HuH-7 (cell line): ENCODE data around the gene ALX4.

ENCODE experiments used
- DNase-seq: peaks from one replicate; pipeline ENCODE4 v3.0.0; 2011; ENCODE audit warnings: low spot score

The ALX4 gene

DNA sequence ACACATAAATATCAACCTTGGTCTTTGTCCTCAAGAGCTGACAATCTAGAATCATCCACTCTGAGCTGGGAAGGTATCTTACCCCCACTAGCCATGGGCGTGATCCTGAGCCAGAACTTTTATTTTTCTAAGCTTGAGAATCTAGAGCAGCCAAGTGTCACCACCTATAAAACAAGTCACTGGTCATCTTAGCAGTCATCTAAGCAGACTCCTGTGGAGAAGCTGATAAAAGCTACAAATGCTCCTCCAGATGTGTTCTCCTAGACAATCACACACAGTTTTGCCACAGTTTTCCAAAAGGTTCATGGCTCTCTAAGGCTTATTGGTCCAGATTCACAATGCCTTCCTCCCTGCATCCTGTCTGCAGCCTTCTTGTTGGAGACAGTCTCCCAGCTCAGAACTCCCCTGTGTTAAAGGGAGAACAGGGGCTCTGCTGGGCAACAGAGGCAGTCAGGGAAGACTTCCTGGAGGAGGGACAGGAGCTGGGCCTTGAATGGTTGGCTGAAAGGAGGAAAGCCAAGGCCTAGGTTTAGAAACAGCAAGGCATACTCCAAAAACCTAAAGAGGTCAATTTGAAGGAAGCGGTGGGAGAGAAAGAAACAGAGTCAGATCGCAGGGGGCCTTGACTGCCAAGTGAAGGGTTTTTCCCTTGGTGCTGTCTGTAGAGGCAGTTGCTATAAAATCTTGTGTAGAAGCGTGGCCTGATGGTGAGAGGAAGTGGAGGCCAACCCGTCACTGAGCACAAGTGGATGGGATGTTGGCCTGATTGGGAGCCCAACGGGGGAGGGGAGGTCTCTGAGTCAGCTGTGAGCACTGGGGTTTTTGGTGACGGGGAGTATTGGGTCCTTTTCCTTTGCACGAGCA is 42.0 kb downstream of the ALX4 start:
- no peak for DNase-seq

DNA sequence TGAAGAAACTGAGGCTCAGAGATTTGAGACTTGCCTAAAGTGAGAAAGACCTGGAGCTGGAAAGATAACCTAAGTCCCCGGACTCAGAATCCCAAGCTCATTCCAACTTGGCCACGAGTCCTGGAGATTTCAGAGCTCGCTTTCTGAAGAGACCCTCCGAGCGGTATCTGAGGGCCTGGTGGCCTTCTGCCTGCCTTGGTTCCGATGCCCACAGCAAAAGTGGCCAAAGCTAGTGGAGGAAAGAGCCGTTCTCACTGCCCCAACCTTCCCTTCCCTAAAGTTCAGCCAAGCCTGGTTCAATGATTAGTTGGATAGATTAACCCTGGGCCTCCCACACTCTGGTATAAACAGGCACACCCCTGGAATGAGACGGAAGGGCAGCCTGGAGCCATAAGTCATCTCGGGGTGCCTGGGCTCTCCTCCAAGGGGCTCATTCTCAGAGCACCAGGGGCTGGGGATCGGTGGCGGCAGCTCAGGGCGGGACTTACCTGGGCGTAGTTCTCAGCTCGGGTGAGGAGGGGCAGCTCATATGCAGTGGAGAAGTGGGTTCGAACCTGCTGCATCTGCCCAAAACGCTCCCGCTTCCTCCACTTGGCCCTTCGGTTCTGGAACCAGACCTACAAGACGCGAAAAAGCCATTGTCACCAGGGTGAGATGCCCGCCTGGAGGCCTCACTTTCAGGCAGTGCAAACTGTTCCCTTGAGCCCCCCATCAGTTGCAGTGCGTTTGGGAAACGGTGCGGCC is 42.8 kb downstream of the ALX4 start:
- no peak for DNase-seq

DNA sequence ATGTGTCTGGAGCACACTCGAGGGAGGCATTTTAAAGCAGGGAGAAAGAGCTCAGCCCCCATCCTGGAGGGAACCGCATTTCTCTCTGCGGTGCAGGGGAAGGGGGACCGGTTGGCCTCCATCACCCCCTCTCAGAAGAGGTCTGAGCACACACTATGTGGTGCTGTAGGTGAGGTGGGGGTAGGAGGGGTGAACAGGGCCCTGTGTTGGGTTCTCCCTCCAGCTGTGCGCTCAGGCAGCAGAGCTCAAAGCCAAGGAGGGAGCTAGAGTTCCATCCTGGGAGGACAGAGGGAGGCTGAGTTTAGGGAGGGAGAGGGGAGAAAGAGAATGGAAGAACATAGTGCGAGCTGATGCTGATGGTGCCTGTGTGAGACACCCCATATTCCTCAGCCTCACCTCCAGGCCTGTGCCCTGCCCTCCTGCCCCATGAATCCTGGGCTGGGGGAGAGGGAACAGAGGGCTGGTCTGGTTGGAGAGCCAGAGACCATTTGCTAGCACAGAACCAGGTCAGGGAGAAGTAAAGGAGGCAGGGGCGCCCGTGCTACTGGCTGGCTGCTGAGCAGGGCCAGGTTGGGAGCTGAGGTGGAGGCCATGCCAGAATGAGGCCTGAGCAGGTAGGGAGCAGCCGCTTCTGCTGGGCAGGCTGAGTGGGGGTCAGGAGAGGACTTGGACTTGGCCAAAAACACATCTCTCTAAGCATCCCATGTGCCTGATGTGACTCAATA is 43.7 kb downstream of the ALX4 start:
- no peak for DNase-seq

- DNase-seq = no peak
Observed at GRCh38 chr11:44264761-44265160, 45.2 kb downstream of the ALX4 start.

- DNase-seq = no peak
Observed at GRCh38 chr11:44264438-44264749, 45.5 kb downstream of the ALX4 start.

DNA sequence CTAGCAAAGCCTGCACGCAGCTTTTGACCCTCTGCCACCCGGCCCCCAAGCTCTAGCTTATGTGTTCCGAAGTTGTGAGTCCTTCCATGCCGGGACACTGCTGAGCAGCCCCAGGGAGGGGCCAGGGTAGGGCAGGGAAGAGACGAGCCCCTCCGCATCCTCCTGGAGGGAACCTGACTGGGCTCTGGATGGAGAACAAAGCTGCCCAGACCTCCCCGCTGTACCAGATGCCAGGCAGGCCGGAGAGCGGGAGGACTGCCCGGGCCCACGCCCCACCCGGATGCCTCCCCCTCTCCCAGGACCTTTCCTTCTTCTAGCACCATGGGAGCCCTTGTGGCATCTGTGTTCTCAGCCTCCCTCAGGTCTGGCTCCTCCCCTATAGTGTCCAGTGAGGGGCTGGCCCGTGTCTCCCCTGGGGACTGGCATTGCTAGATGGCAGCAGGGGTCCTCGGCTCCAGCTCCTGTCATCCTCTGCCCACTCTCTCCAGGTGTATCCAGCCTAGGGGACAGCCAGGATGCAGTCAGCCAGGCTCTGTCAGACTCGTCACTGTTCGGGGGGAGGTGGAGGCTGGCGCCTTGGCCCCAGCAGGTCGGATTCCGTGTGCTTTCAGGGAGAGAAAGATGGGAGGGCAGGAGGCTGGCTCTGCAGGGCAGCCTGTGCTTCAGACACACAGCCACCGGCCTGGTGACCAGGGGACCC is 46.1 kb downstream of the ALX4 start:
- no peak for DNase-seq

DNA sequence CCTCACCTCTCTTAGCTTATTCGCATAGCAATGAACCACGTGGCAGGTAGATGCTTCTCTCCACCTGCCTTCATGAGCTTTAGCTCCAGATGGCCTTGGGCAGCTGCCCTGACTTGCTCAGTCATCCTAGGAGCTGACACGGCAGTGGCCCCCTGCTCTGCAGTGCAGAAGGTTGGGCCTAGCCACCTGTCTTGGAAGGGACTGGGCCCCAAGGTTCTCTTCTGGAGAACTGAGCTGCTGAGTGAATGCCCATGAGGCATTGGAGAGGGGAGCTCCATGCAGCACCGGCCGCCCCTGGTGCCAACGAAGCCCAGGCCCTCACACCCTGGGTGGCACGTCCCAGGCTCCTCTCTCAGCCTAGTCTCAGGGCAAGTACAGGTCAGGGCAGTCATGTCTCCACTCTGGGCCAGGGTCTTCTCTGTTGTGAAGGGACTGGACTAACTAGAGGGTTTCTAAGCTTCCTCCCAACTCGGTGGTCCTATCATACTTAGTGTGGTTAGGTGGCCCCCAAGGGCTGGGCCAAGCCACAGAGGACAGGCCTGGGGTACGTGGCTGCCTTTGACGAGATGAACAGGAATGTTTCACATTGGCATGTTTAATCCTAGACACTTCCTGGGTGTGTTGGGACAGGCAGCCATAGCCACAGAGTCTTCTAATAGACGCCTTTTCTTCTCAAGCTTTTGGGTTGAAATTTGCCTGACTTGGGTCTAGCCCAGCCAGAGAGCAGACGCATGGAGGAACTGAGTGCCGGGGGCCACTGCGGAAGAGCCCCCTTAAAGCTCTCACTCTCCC is 47.9 kb downstream of the ALX4 start:
- DNase-seq = peak; percentile 2

- DNase-seq = no peak
Observed at GRCh38 chr11:44260081-44260480, 49.9 kb downstream of the ALX4 start.

DNA sequence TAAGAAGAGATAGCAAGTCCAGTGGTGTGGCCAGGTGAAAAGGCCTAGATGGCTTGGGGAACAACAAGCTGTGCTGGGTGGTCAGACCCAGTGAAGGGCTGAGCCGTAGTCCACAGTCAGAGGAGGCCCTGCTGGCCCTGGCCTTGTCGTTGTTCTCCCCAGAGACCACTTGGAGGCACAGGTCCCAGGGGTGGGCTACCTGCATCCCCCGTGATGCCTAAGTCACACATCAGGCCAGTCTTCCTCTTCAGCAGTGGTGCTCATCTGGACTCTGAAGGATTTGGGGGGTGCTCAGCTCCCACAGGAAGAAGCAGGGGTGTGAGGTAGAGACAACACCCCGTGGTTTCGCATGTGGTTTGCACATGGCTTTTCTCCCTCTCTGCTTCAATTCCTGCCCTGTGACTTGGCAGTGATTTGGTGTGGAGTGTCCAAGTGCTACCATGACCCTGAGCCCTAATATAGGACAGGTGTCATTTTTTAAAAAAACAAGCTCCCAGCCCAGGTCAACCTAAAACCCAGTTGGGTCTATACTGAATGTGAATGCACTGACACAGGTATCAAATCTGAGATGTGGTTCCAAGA is 51.0 kb downstream of the ALX4 start:
- no peak for DNase-seq

DNA sequence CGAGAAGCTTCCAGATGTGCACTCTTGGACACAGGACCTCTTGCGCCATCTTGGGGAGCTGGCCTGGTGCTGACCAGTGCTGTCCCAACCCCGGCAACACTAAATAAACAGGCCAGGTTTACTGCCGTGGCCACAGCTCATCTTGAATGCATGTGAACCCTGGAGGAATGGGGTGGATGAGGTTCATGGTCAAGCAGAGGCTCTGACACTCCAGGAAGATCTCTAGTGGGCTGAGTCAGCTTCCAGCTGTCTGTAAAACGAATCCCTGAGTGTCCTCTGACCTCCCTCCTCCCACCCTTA is 51.8 kb downstream of the ALX4 start:
- DNase-seq = peak; percentile 28

GRCh38 chr11:44257338-44258189 is 52.4 kb downstream of the ALX4 start:
- no peak for DNase-seq

DNA sequence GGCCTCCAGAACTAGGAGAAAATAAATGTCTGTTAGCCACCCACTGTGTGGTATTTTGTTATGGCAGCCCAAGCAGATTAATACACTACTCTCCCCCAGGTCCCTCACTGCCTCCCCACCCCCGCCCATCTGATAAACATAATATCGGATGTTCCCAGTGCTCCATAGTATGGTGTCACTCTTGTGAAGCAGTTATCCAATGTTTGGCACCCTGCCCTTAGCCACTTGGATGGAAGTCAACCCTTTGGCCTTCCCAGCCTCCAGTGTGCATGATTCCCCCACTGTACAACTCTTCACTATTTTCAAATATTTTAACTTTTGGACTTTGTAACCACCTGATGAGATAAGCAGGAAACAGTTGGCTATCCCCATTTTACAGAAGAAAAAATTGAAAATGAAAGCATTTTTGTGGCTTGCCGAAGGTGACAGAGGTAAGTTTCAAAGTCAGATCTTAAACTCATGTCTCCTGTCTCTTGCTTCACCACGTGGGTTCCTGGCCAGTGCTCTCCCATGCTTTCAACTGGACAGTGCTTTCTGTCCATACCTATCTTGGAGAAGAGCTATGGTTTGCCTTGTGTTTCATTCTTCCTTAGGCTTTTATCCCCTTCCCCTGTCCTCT is 53.2 kb downstream of the ALX4 start:
- peak; percentile 4 for DNase-seq

- DNase-seq = peak; percentile 1
Observed at GRCh38 chr11:44255406-44256071, 54.4 kb downstream of the ALX4 start.

GRCh38 chr11:44252999-44253602 is 56.8 kb downstream of the ALX4 start:
- DNase-seq = no peak

DNA sequence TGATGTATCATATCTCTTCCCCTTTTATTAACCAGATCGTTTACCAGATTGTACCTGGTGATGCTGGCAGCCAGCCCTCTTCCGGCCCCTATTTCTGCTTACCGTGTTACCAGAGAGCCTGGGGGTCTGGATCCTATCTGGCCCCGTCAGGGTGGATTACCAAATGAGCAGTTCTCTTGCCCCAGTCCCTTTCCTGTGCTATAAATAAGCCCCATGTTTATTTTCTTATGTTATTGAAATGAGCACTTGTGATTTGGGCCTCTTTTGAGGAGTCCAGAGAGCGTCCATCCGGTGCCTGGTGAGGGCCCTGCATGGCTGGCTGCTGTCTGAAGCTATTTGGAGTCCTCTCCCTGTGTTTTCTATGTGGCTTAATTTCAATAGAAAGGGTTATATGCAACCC is 59.5 kb downstream of the ALX4 start:
- no peak for DNase-seq

DNA sequence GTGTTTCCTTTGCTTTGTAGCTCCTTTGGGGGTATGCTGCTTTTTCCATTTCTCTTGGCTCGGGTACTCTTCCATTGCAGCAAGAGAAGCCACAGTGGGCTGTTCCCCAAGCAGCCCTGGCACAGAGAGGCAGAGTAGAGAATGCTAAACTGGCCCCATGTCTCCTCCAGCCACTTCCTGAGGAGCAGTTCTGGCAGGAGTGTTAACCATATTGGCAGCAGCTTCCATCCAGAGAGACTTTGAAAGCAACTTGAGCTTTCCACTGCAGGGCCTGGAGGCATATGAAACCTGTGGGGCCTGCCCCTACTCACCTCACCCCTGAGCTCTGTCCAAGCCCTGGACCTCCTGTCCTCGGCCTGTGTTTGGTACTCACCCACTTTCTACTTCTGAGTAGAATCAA is 61.8 kb downstream of the ALX4 start:
- DNase-seq = no peak

DNA sequence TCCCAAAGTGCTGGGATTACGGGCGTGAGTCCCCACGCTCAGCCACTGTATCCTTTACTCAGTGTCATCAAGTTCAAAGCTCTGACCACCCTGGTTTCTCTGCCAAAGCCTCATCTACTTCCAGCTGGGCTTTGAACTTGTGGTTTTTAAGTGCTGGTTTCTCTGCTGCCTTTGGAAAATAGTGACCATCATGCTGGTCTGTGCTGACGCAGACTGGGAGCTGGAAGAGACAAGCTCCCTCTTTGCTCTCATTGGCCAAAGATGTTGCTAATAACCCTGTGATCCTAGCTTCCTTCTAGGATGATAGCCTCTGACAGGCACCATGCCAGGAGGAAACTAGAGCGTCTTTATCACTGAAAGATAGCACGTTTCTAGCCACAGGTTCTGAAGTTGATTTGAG is 62.4 kb downstream of the ALX4 start:
- DNase-seq = no peak

DNA sequence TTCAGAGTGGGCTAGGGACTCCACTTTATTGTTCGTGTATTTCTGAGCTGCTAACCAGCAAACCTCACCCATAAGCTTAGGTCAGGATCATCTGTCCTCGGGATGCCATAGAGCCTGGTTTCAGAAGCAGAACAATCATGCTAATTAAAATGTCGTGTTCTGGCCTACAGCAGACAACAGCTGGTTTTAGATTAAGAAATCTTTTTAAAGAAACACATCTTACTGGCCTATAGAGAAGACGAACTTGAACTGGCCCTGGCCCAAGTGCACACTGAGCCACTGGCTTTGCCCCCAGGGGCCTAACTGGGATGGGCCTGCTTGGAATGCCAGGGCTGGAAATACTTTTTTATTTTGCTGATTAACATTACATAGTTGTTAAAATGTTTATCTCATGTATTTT is 63.2 kb downstream of the ALX4 start:
- no peak for DNase-seq
